Anterior cingulate cortex (tissue), 58 donors: ENCODE data around the gene CEP135.
"Not testable (repeated sequence)": the region's sequence is repeated elsewhere in the genome, so short reads cannot be mapped to it uniquely, and the experiment has no call there.

Source experiments
- DNase-seq, 58 donors: peaks; one replicate each; lab custom pipeline; 2025; lab: John Stamatoyannopoulos, UW

The CEP135 gene

GRCh38 chr4:56066493-56066892, 117.7 kb downstream of the CEP135 start:
- no peak for DNase-seq

- no peak for DNase-seq
Observed at GRCh38 chr4:56067826-56068225, 119.1 kb downstream of the CEP135 start.

- DNase-seq = not testable (repeated sequence)
Observed at GRCh38 chr4:56072730-56073129, 124.0 kb downstream of the CEP135 start.

DNA sequence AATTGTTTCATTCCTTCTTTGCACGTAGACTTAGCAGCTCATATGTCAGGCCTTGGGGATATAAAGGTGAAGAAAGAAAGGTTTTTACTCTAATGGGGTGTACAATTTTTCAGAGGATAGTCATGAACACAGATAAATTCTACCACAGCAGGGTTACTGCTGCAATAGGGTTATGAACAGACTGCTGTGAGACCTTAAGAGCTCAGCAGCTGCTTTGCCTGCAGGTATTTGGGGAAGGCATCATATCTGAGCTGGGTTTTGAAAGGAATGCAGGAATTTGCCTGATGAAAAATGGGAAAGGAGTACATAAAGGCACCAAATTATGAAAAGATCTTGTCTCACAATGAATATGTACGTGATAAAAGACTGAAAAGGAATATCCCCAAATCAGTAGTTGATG, 128.9 kb downstream of the CEP135 start:
- DNase-seq = no peak

- peak in 19 of 58 donors; percentile 1 to 47 (median 10) for DNase-seq
Observed at GRCh38 chr4:56078866-56079265, 130.1 kb downstream of the CEP135 start.

GRCh38 chr4:56080384-56080783, 131.6 kb downstream of the CEP135 start:
- no peak for DNase-seq

GRCh38 chr4:56082829-56083228, 134.1 kb downstream of the CEP135 start:
- DNase-seq = no peak
